ENCODE data around the gene LRRC3. TPM values are rescaled to one million over a fixed set of nuclear protein-coding genes. Genes with fewer than 3 reads are reported as not detected.

LRRC3 gene
- total and polyA plus RNA-seq, 2 donors from 2014 or later = 0.60 to 1.4 TPM

DNA sequence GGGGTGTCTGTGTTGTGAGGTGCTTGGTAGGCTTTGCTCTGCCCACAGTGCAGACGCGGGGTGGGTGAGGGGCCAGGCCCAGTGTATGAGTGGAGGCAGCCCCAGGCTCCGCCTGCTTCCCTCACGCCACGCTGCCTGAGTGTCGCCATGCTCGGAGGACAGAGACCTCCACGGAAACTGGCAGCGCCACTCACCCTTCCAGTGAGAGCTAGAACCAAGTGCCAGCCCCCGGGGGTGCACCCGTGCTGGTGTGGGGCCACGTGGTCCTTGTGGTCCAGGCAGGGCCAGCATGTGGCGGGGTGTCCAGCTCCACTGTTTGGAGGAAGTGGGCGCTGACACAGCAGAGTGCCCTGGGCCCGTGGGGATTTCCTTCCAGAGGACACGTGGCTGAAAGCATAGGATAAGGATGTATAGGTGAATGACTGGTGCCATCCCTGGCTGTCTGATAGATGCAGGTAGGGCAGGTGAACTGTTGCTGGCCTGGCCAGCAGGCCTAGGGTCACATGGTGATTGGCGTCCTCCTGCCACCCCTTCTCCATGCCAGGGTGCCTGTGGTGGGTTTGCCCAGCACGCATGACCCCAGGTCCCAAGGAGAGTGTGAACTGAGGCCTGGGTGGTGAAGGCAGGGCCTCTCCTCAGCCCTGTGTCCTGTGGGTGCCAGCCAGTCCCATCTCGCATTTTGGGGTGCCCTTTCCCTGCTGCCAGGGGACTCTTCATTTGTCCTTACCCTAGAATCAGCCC is 3.8 kb downstream of the LRRC3 start:
- no peak overlapping the region for H3K4me3 ChIP-seq (ENCODE audit: low read length in 3 of 3)
- no peaks in the 10 kb centered on the region for H3K4me1 ChIP-seq (ENCODE audit: control insufficient read depth in 2 of 3, insufficient read depth in 2 of 3, low read depth in 1 of 3, low read length in 3 of 3)
- FAIRE-seq (no peak), DNase-seq (peak in 2 of 5 donors; percentile 39 to 73)
- H3K27ac ChIP-seq (ENCODE audit: low read depth in 2 of 2, low read length in 2 of 2) = no peak overlapping the region
- no peaks in the 10 kb centered on the region for H3K27me3 ChIP-seq (ENCODE audit: control insufficient read depth, insufficient read depth, low read length)
- H3K9ac ChIP-seq (ENCODE audit: low read length in 3 of 3) = no peak overlapping the region
- intact Hi-C loops (cut with DNase I) = no loop called here
- TF ChIP-seq, protein P1, sequence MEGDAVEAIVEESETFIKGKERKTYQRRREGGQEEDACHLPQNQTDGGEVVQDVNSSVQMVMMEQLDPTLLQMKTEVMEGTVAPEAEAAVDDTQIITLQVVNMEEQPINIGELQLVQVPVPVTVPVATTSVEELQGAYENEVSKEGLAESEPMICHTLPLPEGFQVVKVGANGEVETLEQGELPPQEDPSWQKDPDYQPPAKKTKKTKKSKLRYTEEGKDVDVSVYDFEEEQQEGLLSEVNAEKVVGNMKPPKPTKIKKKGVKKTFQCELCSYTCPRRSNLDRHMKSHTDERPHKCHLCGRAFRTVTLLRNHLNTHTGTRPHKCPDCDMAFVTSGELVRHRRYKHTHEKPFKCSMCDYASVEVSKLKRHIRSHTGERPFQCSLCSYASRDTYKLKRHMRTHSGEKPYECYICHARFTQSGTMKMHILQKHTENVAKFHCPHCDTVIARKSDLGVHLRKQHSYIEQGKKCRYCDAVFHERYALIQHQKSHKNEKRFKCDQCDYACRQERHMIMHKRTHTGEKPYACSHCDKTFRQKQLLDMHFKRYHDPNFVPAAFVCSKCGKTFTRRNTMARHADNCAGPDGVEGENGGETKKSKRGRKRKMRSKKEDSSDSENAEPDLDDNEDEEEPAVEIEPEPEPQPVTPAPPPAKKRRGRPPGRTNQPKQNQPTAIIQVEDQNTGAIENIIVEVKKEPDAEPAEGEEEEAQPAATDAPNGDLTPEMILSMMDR (IDR thresholded peaks at IDR 0.05; ENCODE audit: borderline replicate concordance, extremely low read depth, insufficient read depth) = no peak
- H3K9me3 ChIP-seq (ENCODE audit: control insufficient read depth in 2 of 3, insufficient read depth in 1 of 3, low read length in 3 of 3) = peaks cover 0 to 7% (median 0%) of the 10 kb centered on the region in 3 donors
- H3K36me3 ChIP-seq (ENCODE audit: control insufficient read depth in 2 of 3, insufficient read depth in 3 of 3, low read length in 3 of 3) = no peaks in the 10 kb centered on the region

DNA sequence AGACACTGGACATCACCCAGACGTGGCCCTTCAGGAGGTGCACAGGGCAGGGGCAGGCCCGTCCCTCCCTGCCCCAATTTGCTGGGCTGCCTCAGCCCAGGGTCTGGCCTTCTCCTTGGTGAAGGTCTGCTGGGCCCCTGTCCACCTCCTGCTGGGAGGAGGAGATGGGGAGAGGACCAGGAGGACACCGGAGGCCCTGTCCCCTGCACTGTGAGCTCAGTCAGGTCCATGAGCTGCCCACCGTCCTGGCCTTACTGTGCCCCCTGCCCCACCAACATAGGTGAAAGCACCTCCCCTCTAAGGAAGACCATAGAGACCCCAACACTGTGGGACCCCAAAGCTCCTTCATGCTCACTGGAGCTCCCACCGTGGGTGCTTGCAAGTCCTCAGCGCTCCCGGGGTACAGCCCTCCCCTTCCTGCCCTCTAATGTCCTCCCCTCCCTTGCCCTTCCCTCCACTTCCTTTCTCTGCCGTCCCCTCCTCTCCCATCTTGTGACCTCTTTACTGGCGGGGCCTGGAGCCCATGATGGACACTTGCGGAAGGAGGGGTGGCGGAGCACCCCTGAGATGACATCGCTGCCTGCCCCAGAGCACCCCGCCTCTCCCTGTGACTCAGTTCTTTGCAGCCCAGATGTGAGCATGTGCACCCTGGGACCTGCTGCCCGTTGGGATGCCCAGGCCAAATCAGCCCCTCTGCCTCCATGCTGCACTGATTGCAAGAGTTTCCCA is 4.6 kb downstream of the LRRC3 start:
- DNase-seq (no peak), FAIRE-seq (no peak)
- no peak overlapping the region for H3K27ac ChIP-seq (ENCODE audit: low read depth in 2 of 2, low read length in 2 of 2)
- TF ChIP-seq, protein P1 (IDR thresholded peaks at IDR 0.05; ENCODE audit: borderline replicate concordance, extremely low read depth, insufficient read depth) = no peak
- no peaks in the 10 kb centered on the region for H3K4me1 ChIP-seq (ENCODE audit: control insufficient read depth in 2 of 3, insufficient read depth in 2 of 3, low read depth in 1 of 3, low read length in 3 of 3)
- H3K36me3 ChIP-seq (ENCODE audit: control insufficient read depth in 2 of 3, insufficient read depth in 3 of 3, low read length in 3 of 3) = no peaks in the 10 kb centered on the region
- H3K9me3 ChIP-seq (ENCODE audit: control insufficient read depth in 2 of 3, insufficient read depth in 1 of 3, low read length in 3 of 3) = no peaks in the 10 kb centered on the region
- no peak overlapping the region for H3K4me3 ChIP-seq (ENCODE audit: low read length in 3 of 3)
- H3K27me3 ChIP-seq (ENCODE audit: control insufficient read depth, insufficient read depth, low read length) = no peaks in the 10 kb centered on the region
- no peak overlapping the region for H3K9ac ChIP-seq (ENCODE audit: low read length in 3 of 3)
- intact Hi-C loops (cut with DNase I) = no loop called here

DNA sequence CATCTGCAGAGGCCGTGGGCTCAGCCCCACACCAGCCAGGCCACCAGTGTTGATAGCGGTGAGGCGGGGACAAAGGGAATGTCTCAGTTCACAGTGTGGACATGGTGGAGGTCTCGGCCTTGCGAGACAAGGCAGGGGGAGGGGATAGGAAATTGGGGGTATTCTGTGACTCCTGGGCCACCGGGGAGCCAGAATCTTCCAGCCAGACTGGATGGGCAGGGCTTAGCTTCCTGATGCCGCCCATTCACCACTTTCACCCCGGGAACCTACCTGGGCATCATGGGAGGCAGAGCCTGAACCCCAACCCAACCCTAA is 5.1 kb downstream of the LRRC3 start:
- Histone ChIP-seq H3K4me3 (ENCODE audit: low read length in 3 of 3) (no peak overlapping the region), H3K4me1 (ENCODE audit: control insufficient read depth in 2 of 3, insufficient read depth in 2 of 3, low read depth in 1 of 3, low read length in 3 of 3) (no peaks in the 10 kb centered on the region), H3K36me3 (ENCODE audit: control insufficient read depth in 2 of 3, insufficient read depth in 3 of 3, low read length in 3 of 3) (no peaks in the 10 kb centered on the region), H3K9me3 (ENCODE audit: control insufficient read depth in 2 of 3, insufficient read depth in 1 of 3, low read length in 3 of 3) (no peaks in the 10 kb centered on the region), H3K27me3 (ENCODE audit: control insufficient read depth, insufficient read depth, low read length) (no peaks in the 10 kb centered on the region), H3K9ac (ENCODE audit: low read length in 3 of 3) (no peak overlapping the region), H3K27ac (ENCODE audit: low read depth in 2 of 2, low read length in 2 of 2) (no peak overlapping the region)
- DNase-seq (no peak), FAIRE-seq (no peak)
- TF ChIP-seq, protein P1 (IDR thresholded peaks at IDR 0.05; ENCODE audit: borderline replicate concordance, extremely low read depth, insufficient read depth) = no peak
- intact Hi-C loops (cut with DNase I) = no loop called here
